Germinal center (tissue), 1 donor: ENCODE results near the gene ARHGAP20.

ENCODE experiments used
- DNase-seq: peaks from one replicate; pipeline ENCODE4 v3.0.0; 2012; ENCODE audit warnings: mixed read lengths, low spot score

The ARHGAP20 gene

GRCh38 chr11:110711776-110712658, at the start of gene ARHGAP20:
Gene ARHGAP20, minus strand, starts transcription at chr11:110712437. Its CDS starts 206 bp downstream, at chr11:110712231.
- peak; percentile 85 for DNase-seq

GRCh38 chr11:110761991-110762390, 49.8 kb upstream of the ARHGAP20 start:
- no peak for DNase-seq

GRCh38 chr11:110761131-110761530, 48.9 kb upstream of the ARHGAP20 start:
- no peak for DNase-seq

GRCh38 chr11:110759972-110760381, 47.7 kb upstream of the ARHGAP20 start:
- DNase-seq: no peak

GRCh38 chr11:110757962-110758755, 45.9 kb upstream of the ARHGAP20 start:
- DNase-seq: no peak

GRCh38 chr11:110757066-110757465, 44.8 kb upstream of the ARHGAP20 start:
- DNase-seq: no peak

- no peak for DNase-seq
These were observed 43.7 kb upstream of the ARHGAP20 start for GRCh38 chr11:110755941-110756340.

GRCh38 chr11:110752890-110753289, 40.7 kb upstream of the ARHGAP20 start:
- DNase-seq: no peak

GRCh38 chr11:110750100-110750499, 37.9 kb upstream of the ARHGAP20 start:
- DNase-seq: no peak

- DNase-seq: no peak
These were observed 35.3 kb upstream of the ARHGAP20 start for GRCh38 chr11:110747531-110747930.

GRCh38 chr11:110738641-110739040, 26.4 kb upstream of the ARHGAP20 start:
- no peak for DNase-seq

GRCh38 chr11:110737593-110737992, 25.4 kb upstream of the ARHGAP20 start:
- DNase-seq: no peak

- no peak for DNase-seq
These were observed 23.9 kb upstream of the ARHGAP20 start for GRCh38 chr11:110736171-110736553.

GRCh38 chr11:110735455-110736170, 23.4 kb upstream of the ARHGAP20 start:
- DNase-seq: no peak

- DNase-seq: no peak
These were observed 22.6 kb upstream of the ARHGAP20 start for GRCh38 chr11:110734790-110735189.

GRCh38 chr11:110730773-110731172, 18.5 kb upstream of the ARHGAP20 start:
- peak; percentile 13 for DNase-seq

- DNase-seq: no peak
These were observed 16.6 kb upstream of the ARHGAP20 start for GRCh38 chr11:110728883-110729282.

- DNase-seq: no peak
These were observed 16.2 kb upstream of the ARHGAP20 start for GRCh38 chr11:110728476-110728875.

- DNase-seq: no peak
These were observed 12.1 kb upstream of the ARHGAP20 start for GRCh38 chr11:110724358-110724757.

- no peak for DNase-seq
These were observed 8.4 kb upstream of the ARHGAP20 start for GRCh38 chr11:110720431-110721275.

- DNase-seq: no peak
These were observed 4.1 kb upstream of the ARHGAP20 start for GRCh38 chr11:110716361-110716760.
